Activated naive CD8-positive, alpha-beta T cell treated with anti-CD3 and anti-CD28 coated beads, Interleukin-2, amount 10 ng/mL, durations not matched to agents 7 days and 5 days (primary cell): Measurements from ENCODE around the gene MUC13. TPM values are rescaled to one million over a fixed set of nuclear protein-coding genes. Genes with fewer than 3 reads are reported as not detected.
"Not testable (repeated sequence)": the region's sequence is repeated elsewhere in the genome, so short reads cannot be mapped to it uniquely, and the experiment has no call there.

Experiments used
- ATAC-seq: fragments of 150-1000 bp; cut with Tn5 transposase; one replicate; pipeline ENCODE4 v1.10.0; 2021; ENCODE audit warnings: low read depth, moderate library complexity
- POLR2A ChIA-PET: fragments of 350-600 bp; sonication (Branson Sonifier 250); formaldehyde crosslinking; loops from one replicate; lab custom pipeline; 2021; ENCODE audit warnings: antibody characterized with exemption; lab: Charles Lee
- DNase-seq: peaks from one replicate; pipeline ENCODE4 v3.0.0; 2021
- H3K27ac Mint-ChIP-seq: one replicate; pipeline ENCODE4 v1.8.0; 2022; ENCODE audit warnings: mild to moderate bottlenecking, mixed read lengths
- H3K27me3 Mint-ChIP-seq: one replicate; pipeline ENCODE4 v1.8.0; 2022; ENCODE audit warnings: mild to moderate bottlenecking, moderate library complexity, mixed read lengths
- H3K36me3 Mint-ChIP-seq: one replicate; pipeline ENCODE4 v1.8.0; 2021; ENCODE audit warnings: mild to moderate bottlenecking, mixed read lengths
- H3K4me1 Mint-ChIP-seq: one replicate; pipeline ENCODE4 v1.8.0; 2021; ENCODE audit warnings: mixed read lengths
- H3K4me3 Mint-ChIP-seq: one replicate; pipeline ENCODE4 v1.8.0; 2022; ENCODE audit warnings: mild to moderate bottlenecking, moderate library complexity, mixed read lengths
- H3K9me3 Mint-ChIP-seq: one replicate; pipeline ENCODE4 v1.8.0; 2021; ENCODE audit warnings: mixed read lengths
- total RNA-seq, 2 experiments: library from RNA; stranded (reverse); gene quantifications; one replicate each; pipeline ENCODE4 v1.2.3, GENCODE V29; 2021

Gene MUC13
- total RNA-seq, 2 experiments from 2014 or later, result not detected

DNA sequence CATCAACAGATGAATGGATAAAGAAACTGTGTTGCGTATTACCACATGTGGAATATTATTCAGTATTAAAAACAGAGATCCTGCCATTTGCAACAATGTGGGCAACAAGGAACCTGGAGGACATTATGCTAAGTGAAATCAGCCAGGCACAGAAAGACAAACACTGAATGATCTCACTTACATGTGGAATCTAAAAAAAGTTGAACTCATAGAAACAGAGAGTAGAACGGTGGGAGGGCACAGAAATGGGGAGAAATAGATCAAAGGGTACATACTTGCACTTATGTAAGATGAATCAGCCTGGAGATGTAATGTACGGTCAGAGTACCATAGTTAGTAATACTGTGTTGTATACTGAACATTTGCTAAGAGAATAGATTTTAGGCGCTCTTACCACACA lies 29.8 kb upstream of the MUC13 start:
- Mint-ChIP-seq H3K4me1 (peaks cover 5% of the 10 kb centered on the region), H3K27ac (no peak overlapping the region), H3K4me3 (no peak overlapping the region), H3K36me3 (peaks cover 8% of the 10 kb centered on the region), H3K27me3 (no peaks in the 10 kb centered on the region), H3K9me3 (no peaks in the 10 kb centered on the region)
- POLR2A ChIA-PET, result no interaction called here
- ATAC-seq (no peak), DNase-seq (no peak)

GRCh38 chr3:124963755-124964154 lies 29.2 kb upstream of the MUC13 start:
- no peak for DNase-seq
- POLR2A ChIA-PET, result no interaction called here
- Mint-ChIP-seq H3K9me3 (no peaks in the 10 kb centered on the region), H3K4me1 (peaks cover 5% of the 10 kb centered on the region), H3K4me3 (no peak overlapping the region), H3K27ac (no peak overlapping the region), H3K27me3 (no peaks in the 10 kb centered on the region), H3K36me3 (peaks cover 6% of the 10 kb centered on the region)
- no peak for ATAC-seq

GRCh38 chr3:124962403-124962940 lies 27.9 kb upstream of the MUC13 start:
- DNase-seq, result no peak
- Mint-ChIP-seq H3K27ac (no peak overlapping the region), H3K27me3 (no peaks in the 10 kb centered on the region), H3K4me3 (no peak overlapping the region), H3K36me3 (peaks cover 1% of the 10 kb centered on the region), H3K9me3 (no peaks in the 10 kb centered on the region), H3K4me1 (no peaks in the 10 kb centered on the region)
- POLR2A ChIA-PET, result no interaction called here
- no peak for ATAC-seq

DNA sequence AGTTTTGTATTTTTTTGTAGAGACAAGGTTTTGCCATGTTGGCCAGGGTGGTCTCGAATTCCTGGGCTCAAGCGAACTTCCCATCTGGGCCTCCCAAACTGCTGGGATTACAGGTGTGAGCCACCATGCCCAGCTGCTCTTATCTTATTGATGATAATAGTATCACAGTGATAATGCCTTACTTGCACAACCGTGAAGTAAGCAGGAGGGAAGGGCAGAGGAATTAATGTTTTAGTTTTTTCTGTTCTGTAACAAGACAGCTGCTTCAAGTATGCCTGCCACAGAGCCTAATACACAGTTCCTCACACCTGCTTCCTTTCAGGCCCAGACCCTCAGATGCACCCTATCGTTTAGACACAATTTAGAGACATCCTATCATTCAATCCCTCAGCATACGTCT lies 26.1 kb upstream of the MUC13 start:
- no peaks in the 10 kb centered on the region for H3K36me3 Mint-ChIP-seq
- DNase-seq, result no peak
- H3K27ac Mint-ChIP-seq, result no peak overlapping the region
- no peaks in the 10 kb centered on the region for H3K4me1 Mint-ChIP-seq
- no peak overlapping the region for H3K4me3 Mint-ChIP-seq
- H3K9me3 Mint-ChIP-seq, result no peaks in the 10 kb centered on the region
- H3K27me3 Mint-ChIP-seq, result peaks cover 6% of the 10 kb centered on the region
- POLR2A ChIA-PET, result no interaction called here
- ATAC-seq, result no peak

GRCh38 chr3:124960105-124960504 lies 25.6 kb upstream of the MUC13 start:
- no peaks in the 10 kb centered on the region for H3K36me3 Mint-ChIP-seq
- no peaks in the 10 kb centered on the region for H3K4me1 Mint-ChIP-seq
- no peak for DNase-seq
- no peak overlapping the region for H3K27ac Mint-ChIP-seq
- no peak for ATAC-seq
- peaks cover 10% of the 10 kb centered on the region for H3K27me3 Mint-ChIP-seq
- POLR2A ChIA-PET, result no interaction called here
- no peaks in the 10 kb centered on the region for H3K9me3 Mint-ChIP-seq
- no peak overlapping the region for H3K4me3 Mint-ChIP-seq

GRCh38 chr3:124957951-124958350 lies 23.4 kb upstream of the MUC13 start:
- H3K9me3 Mint-ChIP-seq, H3K27ac Mint-ChIP-seq: not testable (repeated sequence)
- peaks cover 21% of the 10 kb centered on the region for H3K27me3 Mint-ChIP-seq

DNA sequence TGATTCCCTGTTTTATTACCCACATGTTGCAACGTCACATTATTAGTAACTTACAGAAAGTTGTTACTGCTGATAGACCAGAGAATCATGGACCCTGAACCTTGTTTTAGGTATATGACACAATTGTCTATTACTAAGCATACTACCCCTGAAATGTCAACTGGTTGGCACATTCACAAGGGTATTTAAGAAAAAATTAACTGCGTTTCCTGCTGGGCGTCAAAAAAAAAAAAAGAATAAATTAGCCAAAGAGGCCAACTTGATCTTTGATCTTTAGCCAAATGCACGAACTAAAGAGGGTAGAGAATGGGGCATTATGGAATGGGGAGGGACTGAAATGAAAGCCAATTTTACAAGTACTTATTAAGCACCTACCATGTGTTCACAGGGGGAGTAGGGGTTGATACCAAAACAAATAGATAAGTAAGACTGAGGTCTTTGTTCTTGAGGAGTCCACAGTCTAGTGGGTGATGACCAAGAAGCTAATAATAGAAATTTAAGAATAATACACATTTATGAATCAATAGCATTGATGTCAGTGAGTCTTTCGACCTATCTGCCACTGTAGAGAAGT lies 17.8 kb upstream of the MUC13 start:
- no peak for DNase-seq
- ATAC-seq, result no peak
- Mint-ChIP-seq H3K27ac (no peak overlapping the region), H3K4me1 (no peaks in the 10 kb centered on the region), H3K36me3 (no peaks in the 10 kb centered on the region), H3K9me3 (no peaks in the 10 kb centered on the region), H3K27me3 (peaks cover 32% of the 10 kb centered on the region), H3K4me3 (no peak overlapping the region)
- POLR2A ChIA-PET, result no interaction called here

More at GRCh38 chr3:124957951-124958350, 23.4 kb upstream of the MUC13 start:
- not testable (repeated sequence) for DNase-seq, H3K4me3 Mint-ChIP-seq, H3K36me3 Mint-ChIP-seq, H3K4me1 Mint-ChIP-seq, ATAC-seq
- POLR2A ChIA-PET, result interaction anchor here (0.7 kb wide), 1 partner anchor 157 kb away, joined by 4 read pairs; no protein-coding TSS in a partner anchor

- ATAC-seq, result no peak
- Mint-ChIP-seq H3K27ac (no peak overlapping the region), H3K9me3 (no peaks in the 10 kb centered on the region), H3K36me3 (no peaks in the 10 kb centered on the region), H3K4me3 (no peak overlapping the region), H3K27me3 (peaks cover 30% of the 10 kb centered on the region), H3K4me1 (no peaks in the 10 kb centered on the region)
- DNase-seq, result no peak
- POLR2A ChIA-PET, result no interaction called here
Measured at GRCh38 chr3:124951511-124952281, 17.1 kb upstream of the MUC13 start.

DNA sequence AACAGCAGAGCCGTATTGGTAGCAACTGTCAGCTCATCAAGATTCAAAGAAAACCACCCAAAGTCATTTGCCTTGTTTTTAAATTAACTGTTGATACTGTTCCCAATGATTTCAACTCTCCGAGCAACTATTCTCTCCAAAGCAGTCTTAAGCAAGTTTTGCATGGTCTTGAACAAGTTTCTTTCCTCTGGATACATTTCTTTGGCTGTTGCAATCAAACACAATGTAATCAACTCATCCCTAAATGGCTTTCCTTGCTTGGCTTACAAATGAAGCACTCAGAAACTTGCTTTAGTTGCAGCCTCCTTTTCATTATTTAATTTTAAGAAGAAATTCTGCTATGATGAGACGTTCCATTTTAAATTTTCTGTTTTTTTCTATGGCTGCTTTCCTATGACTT lies 15.5 kb upstream of the MUC13 start:
- H3K4me3 Mint-ChIP-seq, result no peak overlapping the region
- H3K36me3 Mint-ChIP-seq, result no peaks in the 10 kb centered on the region
- no peaks in the 10 kb centered on the region for H3K9me3 Mint-ChIP-seq
- POLR2A ChIA-PET, result no interaction called here
- no peak for ATAC-seq
- H3K4me1 Mint-ChIP-seq, result no peaks in the 10 kb centered on the region
- no peak overlapping the region for H3K27ac Mint-ChIP-seq
- DNase-seq, result no peak
- H3K27me3 Mint-ChIP-seq, result peaks cover 21% of the 10 kb centered on the region

GRCh38 chr3:124942613-124943012 lies 8.1 kb upstream of the MUC13 start:
- peaks cover 16% of the 10 kb centered on the region for H3K27me3 Mint-ChIP-seq
- no peak for DNase-seq
- ATAC-seq, result no peak
- H3K27ac Mint-ChIP-seq, result no peak overlapping the region
- POLR2A ChIA-PET, result no interaction called here
- no peaks in the 10 kb centered on the region for H3K9me3 Mint-ChIP-seq
- no peak overlapping the region for H3K4me3 Mint-ChIP-seq
- H3K36me3 Mint-ChIP-seq, result no peaks in the 10 kb centered on the region
- no peaks in the 10 kb centered on the region for H3K4me1 Mint-ChIP-seq

GRCh38 chr3:124941771-124942170 lies 7.2 kb upstream of the MUC13 start:
- H3K4me3 Mint-ChIP-seq, result no peak overlapping the region
- H3K9me3 Mint-ChIP-seq, result no peaks in the 10 kb centered on the region
- POLR2A ChIA-PET, result no interaction called here
- H3K4me1 Mint-ChIP-seq, result no peaks in the 10 kb centered on the region
- no peak overlapping the region for H3K27ac Mint-ChIP-seq
- DNase-seq, result no peak
- H3K36me3 Mint-ChIP-seq, result no peaks in the 10 kb centered on the region
- peaks cover 22% of the 10 kb centered on the region for H3K27me3 Mint-ChIP-seq
- no peak for ATAC-seq

DNA sequence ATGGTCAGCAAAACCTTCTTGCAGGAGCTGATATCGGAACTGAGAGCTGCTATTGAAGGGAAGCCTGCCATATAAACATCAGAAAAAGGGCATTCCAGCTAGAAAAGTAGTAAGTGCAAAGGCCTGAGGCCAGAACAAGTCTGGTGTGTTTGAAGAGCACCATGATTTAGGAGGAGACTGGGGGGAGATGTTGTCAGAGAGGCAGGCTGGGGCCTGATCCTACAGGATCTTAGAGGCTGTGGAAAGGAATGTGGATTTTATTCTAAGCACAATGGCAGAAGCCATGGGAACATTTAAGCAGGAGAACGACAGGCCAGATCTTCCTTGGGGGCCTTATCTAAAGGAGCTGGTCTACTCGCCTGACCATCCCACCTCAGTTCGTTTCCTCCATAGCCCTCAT lies 5.1 kb upstream of the MUC13 start:
- peaks cover 28% of the 10 kb centered on the region for H3K27me3 Mint-ChIP-seq
- H3K4me3 Mint-ChIP-seq, result no peak overlapping the region
- POLR2A ChIA-PET, result no interaction called here
- ATAC-seq (no peak), DNase-seq (no peak)
- H3K4me1 Mint-ChIP-seq, result no peaks in the 10 kb centered on the region
- H3K27ac Mint-ChIP-seq, result no peak overlapping the region
- H3K36me3 Mint-ChIP-seq, result no peaks in the 10 kb centered on the region
- H3K9me3 Mint-ChIP-seq, result no peaks in the 10 kb centered on the region

- H3K9me3 Mint-ChIP-seq, result no peaks in the 10 kb centered on the region
- no peaks in the 10 kb centered on the region for H3K4me1 Mint-ChIP-seq
- ATAC-seq, result no peak
- H3K36me3 Mint-ChIP-seq, result no peaks in the 10 kb centered on the region
- peaks cover 30% of the 10 kb centered on the region for H3K27me3 Mint-ChIP-seq
- POLR2A ChIA-PET, result no interaction called here
- H3K4me3 Mint-ChIP-seq, result no peak overlapping the region
- no peak overlapping the region for H3K27ac Mint-ChIP-seq
- no peak for DNase-seq
Measured at GRCh38 chr3:124938896-124939295, 4.3 kb upstream of the MUC13 start.

GRCh38 chr3:124937049-124937448 lies 2.5 kb upstream of the MUC13 start:
- H3K4me1 Mint-ChIP-seq, result peaks cover 2% of the 10 kb centered on the region
- POLR2A ChIA-PET, result no interaction called here
- no peak for DNase-seq
- peaks cover 47% of the 10 kb centered on the region for H3K27me3 Mint-ChIP-seq
- H3K27ac Mint-ChIP-seq, result no peak overlapping the region
- no peaks in the 10 kb centered on the region for H3K9me3 Mint-ChIP-seq
- no peak for ATAC-seq
- H3K4me3 Mint-ChIP-seq, result no peak overlapping the region
- H3K36me3 Mint-ChIP-seq, result no peaks in the 10 kb centered on the region
